Colon (tissue), 2 donors: ENCODE results near the gene KRT72.

Experiments used
- FAIRE-seq: peaks from 2 replicates; lab custom pipeline; 2012; peaks lifted over from hg19 to GRCh38; lab: Jason Lieb, UNC
- donor health status: control.
- donor health status: control.

KRT72 gene

DNA sequence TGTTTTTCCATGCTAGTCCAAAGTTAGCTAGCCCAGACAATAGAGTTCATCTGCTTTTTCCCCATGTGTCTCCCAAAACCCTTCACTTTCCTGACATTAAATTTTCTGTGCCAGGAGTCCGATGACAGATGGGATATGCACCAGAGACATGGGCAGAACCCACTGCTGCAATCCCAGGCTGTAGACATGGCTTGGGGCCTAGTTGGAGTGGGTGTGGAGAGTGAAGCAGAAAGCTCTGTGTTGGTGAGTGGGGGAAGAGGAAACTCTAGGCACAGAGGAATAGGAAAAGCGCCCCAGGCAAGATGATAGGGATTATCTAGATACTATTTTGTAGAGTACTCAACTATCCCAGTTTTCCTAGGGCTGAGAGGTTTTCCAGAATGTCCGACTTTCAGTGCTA lies 22.8 kb downstream of the KRT72 start:
- no peak for FAIRE-seq

DNA sequence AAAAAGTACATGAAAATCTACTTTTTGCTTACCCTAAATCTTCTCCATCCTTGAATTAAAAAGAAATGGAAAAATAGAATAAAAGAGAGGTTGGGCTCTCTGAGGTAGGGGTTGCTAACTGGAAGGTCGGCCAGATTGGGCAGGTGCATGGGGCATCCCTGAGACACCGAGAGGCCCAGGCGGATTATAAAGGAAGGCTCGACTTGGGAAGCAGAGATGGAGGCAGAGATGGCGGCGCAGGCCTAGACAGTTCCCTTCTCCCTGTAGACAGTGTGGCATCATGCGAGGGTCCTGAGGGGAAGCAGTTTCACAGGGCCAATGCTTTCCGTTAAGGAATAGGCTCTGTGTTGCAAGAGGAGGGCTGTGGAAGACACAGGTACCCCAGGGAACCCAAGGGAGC lies 23.9 kb downstream of the KRT72 start:
- no peak for FAIRE-seq

DNA sequence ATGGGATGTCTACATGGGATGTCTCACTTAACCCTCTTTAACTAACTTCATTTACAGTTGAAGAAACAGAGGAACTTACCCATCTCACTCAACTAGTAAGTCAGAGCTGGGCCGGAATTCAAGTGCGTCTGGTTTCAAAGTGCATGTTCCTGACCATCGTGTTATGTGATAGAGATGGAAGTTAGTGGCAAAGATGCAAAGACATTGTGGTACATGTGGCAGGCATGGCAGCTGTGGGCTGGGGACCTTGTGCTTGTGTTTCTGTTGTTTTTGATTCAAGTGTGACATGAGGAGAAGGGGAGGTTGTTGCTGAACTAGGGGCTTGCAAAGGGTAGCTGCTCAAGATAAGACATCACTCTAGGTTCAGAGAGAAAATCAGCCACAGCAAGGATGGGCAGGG lies 25.3 kb downstream of the KRT72 start:
- FAIRE-seq = no peak

DNA sequence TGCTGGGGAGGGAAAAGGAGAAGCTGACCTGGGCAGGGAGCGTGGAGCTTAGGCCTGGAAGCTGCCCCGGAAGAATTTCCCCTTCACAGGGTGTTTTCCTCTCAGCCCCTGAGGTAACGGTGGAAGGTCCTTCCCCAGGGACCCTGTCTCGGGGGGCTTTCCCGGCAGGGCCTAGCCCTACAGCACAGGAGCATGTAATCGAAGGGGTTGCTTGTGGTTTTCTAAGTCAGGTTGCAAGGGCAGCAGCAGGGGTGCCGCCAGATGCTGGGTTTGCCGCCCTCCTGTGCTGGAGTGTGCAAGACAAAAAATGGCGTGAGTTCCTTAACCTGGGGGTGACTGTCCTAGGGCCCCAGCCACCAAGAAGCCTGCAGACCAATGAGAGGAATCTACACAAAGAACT lies 26.0 kb downstream of the KRT72 start:
- FAIRE-seq = no peak

DNA sequence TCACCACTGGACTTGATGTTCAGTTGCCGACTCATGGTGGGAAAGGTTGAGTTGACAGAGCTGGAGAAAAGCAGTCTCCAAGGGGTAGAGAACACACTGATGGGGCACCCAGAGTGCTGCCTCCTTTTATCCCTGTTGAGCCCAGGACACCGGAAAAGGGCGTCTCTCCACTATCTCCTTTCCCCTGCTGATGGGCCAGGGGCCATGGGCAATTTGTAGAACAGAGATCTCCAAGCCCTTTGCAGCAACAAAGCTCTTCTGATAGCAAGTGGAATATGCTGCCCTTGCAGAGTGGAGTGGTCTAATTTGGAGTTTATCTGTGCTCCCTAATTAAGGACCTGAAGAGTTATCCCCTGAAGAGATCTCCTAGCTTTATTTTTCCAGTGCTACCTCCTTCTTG lies 27.5 kb downstream of the KRT72 start, which contains the start of gene KRT74:
Gene KRT74, minus strand, starts transcription at position 101 of the 400 bp plus-strand sequence. Its CDS starts 66 bp downstream, at position 35.
- no peak for FAIRE-seq

DNA sequence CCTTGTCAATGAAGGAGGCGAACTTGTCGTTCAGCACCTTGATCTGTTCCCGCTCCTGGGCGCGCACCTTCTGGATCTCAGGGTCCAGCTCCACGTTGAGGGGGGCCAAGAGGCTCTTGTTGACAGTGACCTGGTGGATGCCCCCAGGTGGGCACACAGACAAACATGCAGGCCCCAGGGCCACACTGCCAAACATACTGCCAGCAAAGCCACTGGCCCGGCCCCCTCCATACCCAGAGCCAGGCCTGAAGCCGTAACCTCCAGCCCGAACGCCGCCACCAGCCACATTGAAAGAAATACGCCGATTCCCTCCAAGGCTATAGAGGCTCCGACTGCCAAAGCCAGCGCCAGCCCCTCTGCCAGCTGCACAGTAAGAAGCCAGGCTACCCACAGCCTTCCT lies 28.0 kb downstream of the KRT72 start:
- FAIRE-seq = no peak

DNA sequence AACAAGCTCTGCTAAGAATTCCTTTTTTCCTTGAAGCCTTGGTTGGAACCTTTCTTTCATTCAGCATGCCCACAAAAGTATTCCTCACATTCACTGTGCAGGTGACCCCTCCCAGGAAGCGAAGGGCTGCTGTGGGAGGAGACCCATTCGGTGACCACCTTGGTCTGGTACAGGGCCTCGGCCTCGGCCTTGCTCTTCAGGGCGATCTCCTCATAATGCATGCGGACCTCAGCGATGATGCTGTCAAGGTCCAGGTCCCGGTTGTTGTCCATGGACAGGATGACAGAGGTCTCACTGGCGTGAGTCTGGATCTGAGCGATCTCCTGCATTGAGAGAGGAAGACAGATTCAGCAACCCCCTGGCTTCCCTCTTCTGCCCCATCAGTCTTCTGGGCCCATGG lies 30.8 kb downstream of the KRT72 start:
- FAIRE-seq = no peak

DNA sequence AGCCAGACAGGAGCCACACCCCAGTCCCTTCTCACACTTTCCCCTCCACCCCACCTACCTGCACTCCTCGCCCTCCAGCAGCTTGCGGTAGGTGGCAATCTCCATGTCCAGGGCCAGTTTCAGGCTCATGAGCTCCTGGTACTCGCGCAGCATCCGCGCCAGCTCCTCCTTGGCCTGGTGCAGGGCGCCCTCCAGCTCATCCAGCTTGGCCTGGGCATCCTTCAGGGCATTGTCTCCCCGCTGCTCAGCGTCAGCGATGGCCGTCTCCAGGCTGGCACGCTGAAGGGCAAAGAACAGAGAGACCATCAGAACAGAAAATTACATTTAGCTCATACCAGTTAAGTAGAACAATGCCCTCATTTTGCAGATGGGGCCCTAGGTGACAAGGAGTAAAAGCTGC lies 33.2 kb downstream of the KRT72 start:
- no peak for FAIRE-seq

DNA sequence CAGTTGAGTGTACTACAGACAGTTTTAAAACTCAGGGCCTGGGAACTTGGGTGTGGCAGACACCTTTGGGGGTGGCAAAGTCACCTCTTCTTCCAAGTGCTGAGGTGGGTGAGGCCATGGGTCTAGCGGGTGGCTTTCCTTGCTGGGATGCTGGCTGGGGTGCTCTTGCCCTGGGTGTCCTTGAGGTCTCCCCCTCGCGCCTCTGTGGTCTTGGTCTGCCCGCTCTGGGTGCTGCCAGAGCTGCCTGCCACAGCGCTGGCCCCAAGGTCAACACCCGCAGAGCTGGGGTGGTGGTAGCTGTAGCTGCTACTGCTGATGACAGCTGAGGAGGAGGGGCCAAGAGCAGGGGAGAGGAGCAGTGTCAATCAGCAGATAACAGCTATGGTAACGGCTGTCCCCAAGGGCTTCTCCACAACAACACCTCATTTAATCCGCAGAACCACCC lies 34.4 kb downstream of the KRT72 start:
- FAIRE-seq = no peak

DNA sequence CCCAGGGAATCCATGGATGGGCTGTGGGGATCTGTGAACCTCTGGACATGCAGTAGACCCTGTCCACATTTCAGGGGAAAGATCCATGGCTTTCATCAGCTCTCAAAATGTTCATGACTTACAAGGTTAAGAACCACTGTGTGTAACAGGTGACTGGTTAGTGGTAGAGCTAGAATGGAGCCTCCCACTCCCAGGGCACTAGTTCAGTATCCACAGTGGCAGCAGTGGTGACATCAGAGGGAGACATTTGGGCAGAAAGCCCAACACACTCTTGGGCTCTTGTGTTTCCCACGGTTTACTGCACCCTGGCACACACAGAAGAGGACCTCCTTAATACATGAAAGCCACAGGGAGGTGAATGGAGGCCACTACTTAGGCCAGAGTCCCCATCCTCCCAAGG lies 36.7 kb downstream of the KRT72 start:
- no peak for FAIRE-seq

DNA sequence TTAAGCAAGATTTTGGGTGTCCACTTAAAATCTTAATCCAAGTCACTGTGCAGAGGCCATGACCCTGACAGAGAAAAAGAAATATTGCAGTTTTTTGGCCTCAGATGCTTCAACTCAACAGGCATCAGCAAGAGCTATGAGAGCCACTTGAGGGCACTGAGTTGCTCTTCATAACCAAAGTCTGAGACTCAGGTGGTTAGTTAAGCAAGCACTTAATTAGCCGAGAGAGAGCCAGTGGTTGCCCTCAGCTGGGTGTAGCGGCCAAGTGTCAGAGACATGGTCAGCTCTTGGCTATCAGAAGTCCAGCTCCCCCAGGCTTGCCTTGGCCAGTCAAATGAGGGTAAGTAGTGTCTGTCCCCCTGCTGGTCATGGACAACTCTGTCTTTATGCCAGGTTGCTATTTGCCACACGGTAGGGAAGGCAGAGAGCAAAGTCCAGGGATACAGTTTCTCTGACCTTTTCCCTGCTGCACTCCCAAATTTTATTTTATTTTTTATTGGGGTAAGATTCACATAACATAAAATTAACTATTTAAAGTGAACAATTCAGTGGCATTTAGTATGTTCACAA lies 39.3 kb downstream of the KRT72 start:
- FAIRE-seq = no peak

DNA sequence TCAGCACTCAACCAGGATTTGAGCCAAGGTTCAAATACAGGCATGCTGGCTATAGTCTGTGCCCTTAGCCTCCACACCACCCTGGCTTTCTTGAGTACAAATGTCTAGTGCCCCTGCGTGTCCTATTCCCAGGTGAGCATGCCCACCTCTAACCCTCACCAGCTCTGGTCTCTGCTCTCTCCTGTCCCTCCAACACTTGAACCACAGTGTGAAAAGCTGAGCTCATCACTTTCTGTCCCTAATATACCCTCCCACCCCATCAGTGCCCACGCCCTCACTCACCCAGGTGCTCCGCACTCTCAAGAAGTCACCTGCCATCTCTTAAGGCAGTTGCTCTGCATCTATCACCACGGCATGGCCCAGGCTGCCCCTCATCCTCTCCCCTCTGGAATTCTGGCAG lies 41.3 kb downstream of the KRT72 start:
- no peak for FAIRE-seq

DNA sequence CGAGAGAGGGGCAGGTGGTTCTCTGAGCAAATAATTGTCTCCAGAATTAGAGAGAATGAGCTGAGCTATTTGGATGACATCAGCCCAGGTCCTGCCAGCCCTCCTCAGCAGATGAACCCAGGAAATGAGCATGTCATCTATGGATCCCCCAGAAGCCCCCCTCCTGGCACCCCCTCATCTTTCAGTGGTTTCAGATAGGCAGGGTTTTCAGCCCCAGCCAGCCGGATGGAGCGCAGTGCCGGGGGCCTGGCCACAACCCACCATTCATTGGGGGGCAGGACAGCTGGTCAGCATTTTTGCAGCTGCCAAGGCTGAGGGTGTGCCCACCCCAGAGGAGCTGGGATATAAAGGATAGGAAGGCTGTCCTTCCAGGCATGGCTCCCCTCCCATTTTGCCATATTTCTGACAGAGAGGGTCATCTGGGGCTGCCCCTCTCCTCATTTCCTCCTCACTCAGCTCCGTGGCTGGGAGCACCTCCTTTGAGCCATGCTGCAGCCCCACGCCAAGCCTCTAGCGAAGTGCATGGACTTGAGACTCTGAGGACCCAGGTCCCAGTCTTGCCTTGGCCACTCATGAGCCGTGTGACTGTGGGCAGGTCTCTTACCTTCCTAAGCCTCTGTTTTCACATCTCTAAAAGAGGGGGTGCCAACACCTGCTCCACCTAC lies 42.4 kb downstream of the KRT72 start:
- FAIRE-seq = no peak

DNA sequence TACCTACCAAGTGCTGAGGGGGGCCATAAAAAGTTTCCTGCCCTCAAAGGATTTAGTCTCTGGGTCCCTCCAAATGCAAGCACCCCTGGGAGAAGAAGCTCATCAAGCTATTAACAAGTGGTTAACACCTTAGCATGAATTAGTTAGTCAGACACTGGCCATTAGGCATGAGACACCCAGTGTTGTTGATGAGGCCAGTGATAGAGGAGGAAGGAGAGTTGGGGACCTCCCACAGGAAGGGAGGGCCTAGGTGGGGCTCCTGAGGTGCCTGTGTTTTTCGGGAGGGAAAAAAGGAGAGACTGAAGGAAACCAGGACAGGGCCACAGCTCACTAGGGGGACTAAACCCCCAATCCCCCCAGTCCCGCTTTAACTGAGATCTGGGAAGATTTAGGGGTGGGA lies 43.8 kb downstream of the KRT72 start:
- FAIRE-seq = no peak

DNA sequence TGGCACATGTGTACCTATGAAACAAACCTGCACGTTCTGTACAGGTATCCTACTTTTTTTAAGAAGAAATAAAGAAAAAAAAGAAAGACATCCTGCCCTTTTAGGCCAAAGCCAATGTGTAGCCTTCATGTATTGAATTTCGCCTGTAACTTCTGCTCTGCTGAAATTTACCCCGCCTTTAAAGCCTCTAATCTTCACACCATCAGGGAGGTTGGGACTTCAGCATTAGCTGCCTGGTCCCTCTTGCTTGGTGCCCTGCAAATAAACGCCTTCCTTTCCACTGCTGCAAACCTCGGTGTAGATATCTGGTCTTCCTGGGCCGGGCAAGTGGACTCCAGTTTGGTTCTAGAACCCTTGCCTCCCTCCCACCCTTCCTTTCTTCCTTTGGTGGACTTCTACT lies 45.7 kb downstream of the KRT72 start:
- FAIRE-seq = no peak

DNA sequence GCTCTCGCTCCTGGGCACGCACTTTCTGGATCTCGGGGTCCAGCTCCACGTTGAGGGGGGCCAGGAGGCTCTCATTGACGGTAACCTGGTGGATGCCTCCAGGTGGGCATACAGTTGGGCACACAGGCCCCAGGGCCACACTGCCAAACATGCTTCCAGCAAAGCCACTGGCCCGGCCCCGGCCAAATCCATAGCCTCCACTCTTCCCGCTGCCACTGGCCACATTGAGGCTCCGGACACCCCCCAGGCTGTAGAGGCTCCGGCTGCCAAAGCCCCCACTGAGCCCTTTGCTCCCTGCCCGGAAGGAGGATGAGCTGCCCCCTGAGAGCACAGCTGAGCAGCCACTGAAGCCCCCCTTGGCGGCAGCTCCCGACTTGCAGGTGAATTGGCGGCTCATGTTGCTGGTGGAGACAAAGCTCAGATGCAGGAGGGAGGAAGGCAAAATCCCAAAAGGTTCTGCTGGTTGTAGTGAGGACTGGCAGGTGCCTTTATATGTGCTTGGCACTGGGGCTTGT lies 48.5 kb downstream of the KRT72 start, which contains the start of gene KRT71:
Gene KRT71, minus strand, starts transcription at position 465 of the 515 bp plus-strand sequence. Its CDS starts 68 bp downstream, at position 397.
- no peak for FAIRE-seq

DNA sequence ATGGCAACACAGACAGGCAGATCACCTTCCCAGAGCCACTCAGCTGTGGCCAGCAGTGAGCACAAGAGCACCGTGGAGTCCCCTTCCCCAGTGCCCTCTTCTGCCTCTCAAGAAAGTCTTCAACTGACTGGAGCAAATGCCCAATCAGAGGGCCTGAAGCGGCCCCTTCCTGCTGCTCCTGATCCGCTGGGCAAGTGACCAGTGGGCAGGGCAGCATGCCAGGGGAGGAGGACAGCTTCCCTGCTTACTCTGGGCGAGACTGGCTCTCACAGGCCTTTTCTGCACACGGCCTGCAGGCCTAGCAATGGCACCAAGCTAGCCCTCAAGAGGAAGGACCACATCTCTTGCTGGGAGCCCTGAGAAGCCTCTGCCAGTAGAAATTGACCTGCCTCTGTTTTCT lies 49.2 kb downstream of the KRT72 start:
- FAIRE-seq = no peak

DNA sequence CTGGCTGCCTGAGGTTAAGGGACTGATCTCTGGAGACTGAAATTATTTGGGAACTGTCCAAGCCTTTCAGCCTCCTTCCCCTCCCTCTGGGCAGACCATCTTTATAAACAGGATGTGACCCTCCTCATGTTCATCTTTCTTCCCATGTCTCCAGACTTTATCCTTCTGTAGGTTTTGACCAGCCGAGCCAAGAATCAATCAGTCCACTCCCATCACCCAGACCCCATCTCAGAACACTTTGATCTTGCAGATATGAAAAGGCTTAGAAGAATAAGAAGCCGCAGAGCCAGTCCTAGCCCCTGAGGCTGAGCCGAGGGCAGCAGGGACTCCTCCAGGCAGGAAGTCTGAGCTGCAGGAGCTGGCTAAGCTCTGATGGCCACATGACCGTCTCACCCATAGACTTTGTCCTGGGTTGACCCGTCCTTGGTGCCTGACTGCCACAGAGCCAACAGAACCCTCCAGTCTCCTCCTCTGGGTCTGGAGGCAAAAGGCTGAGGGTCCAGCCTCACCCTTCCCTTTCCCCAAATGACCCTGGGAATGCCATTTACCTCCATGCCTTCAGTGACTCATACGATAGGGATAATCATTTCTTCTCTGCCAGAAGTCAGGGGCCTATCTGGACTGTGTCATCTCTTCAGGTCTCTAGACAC lies 49.9 kb downstream of the KRT72 start:
- no peak for FAIRE-seq

DNA sequence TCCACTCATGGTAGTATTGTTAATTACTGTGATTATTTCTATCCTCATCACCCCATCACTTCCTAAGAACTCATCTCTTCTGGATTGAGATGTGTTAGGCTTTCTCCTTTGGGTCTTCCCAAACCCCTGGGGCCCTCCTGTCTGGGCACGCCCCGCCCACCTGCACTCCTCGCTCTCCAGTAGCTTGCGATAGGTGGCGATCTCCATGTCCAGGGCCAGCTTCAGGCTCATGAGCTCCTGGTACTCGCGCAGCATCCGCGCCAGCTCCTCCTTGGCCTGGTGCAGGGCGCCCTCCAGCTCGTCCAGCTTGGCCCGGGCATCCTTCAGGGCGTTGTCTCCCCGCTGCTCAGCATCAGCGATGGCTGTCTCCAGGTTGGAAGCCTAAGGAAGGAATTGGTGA lies 55.1 kb downstream of the KRT72 start:
- FAIRE-seq = no peak

DNA sequence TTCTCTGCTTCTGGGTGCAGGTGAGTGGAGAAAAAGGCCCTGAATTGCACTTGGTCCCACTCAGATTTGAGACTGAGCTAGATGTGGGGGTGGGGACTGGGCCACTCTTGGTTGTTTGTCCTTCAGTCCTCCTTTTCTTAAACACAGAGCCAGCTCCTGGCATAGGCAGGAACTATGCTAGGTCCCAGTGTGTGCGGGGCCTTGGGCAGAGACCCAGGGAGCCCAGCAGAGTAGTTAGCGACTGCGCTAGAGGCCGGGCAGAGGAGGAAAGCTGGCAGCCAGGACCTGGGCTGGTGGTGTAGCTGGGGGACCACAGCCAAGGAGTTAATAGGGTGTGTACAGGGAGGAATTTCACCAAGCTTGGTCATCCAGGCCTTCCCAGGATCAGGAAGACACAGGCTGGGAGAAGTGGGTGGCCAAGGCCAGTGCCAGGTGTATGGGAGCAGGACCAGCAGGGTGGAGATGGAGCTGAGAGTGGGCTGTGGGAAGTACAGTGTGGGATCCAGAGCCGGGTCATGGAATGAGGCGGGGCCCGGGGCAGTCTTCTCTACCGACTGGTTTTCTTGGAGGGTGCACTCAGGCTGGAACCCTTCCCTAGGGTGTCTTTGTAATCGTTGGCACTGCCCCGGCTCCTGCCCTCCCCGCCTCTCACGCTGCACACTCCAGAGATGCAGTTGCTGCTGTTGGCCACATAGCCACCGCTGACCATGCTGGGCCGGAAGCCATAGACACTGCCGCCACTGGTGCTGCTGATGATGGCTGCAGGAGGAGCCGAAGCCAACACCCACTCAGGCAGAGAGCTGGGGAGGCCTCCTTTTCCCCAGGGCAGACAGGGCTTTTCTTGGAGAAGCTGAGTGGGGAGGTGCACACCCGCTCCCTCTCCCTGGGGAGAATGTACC lies 57.0 kb downstream of the KRT72 start:
- FAIRE-seq = no peak

DNA sequence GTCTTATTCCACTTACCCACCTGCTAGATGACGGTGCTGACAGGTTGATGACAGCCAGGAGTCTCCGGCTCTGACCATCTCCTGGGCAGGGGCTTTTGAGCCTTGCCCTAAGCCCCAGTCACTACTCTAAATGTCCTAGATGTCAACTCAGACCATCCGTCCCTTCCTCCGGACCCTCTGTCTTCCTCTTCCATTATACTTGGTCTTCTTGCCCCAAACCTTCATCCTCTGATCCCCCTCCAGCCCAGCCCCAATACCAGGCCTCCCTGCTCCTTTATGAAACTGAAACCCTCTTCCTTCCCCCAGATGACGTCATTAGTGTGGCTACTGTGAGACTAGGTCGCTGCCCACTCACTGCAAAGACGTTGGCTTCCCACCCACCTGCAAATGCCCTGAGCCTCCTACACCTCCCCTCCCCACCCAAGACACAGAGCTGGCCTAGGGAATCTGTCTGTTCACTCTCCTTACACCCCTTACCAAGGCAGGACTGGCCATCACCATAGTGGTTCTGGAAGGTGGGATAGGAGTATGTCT lies 58.4 kb downstream of the KRT72 start:
- FAIRE-seq = no peak

DNA sequence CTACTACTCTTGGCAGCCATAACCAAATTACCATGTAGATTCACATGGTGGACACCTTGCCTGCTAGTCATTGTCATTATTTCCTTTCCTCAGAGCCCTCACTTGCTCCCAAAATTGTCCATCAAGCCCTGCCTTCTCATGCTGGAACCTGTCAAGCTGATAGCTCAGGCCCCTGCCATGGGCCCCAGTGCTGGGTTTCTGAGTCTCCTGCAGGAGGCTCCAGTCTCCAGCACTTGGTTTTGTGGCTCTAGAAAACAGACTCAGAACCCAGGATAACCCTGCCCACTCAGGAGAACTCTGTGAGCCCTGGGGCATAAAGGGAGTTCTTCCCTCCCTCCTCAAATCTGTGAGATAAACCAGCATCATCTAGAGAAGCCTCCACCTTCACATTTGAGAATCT lies 59.1 kb downstream of the KRT72 start:
- no peak for FAIRE-seq
